ENCODE results near the gene XPNPEP1. TPM values are rescaled to one million over a fixed set of nuclear protein-coding genes. Genes with fewer than 3 reads are reported as not detected.

The XPNPEP1 gene
- total and polyA plus RNA-seq, 2 of the 4 experiments (the other 2 are of a cell fraction): 164 to 311 TPM

DNA sequence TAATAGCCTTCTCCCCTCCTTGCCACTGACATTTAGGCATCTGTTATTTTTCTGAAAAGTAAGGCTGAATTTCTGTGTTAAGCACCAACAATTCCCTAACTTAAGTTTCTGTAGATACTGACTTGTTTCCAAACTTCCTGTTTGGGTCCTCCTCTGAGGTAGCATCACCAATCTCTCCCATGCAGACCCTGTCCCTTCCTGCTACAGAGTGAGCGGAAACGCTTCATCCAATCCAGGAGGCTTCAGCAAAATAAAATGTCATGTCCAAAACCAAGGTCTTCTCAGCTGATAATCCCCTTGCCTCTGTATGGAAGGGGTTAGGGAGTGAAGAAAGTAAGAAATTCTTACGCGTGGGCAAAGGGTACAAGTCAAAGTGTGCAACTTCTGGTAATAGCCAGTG, 29.9 kb downstream of the XPNPEP1 start:
- no peak for TF ChIP-seq MAFK (IDR thresholded peaks at IDR 0.05; ENCODE audit: low read depth, low read length)
- TF ChIP-seq RFX5 (IDR thresholded peaks at IDR 0.05; ENCODE audit: low read depth, low read length): no peak
- H4K8ac ChIP-seq (ENCODE audit: low read depth in 2 of 2, low read length in 2 of 2): no peak overlapping the region
- DNase-seq (no peak), ATAC-seq (ENCODE audit: low read depth) (no peak)
- peak overlapping the region; percentile 32; the same call in 1 of the 2 replicates for H3K23ac ChIP-seq (ENCODE audit: low read depth, low read length)
- no peak overlapping the region for H2BK15ac ChIP-seq (ENCODE audit: low read depth, low read length)
- no peak overlapping the region for H4K91ac ChIP-seq (ENCODE audit: insufficient read depth, low read depth, low read length)
- BruUV-seq (replicated peaks): no TSS peak
- H3K27ac ChIP-seq (ENCODE audit: insufficient read depth, low read length): no peak overlapping the region
- H3K9me1 ChIP-seq (ENCODE audit: insufficient read depth, low read length): peaks cover 35% of the 10 kb centered on the region
- H3K18ac ChIP-seq (ENCODE audit: low read depth, low read length): no peak overlapping the region
- no peak overlapping the region for H3K4ac ChIP-seq (ENCODE audit: low read depth, low read length)
- dilution Hi-C loops (cut with HindIII; ENCODE audit: low sequenced_read_pairs, unreplicated experiment): no loop called here
- no peak overlapping the region for H2AK9ac ChIP-seq (replicated peaks; ENCODE audit: low read depth, low read length, poor library complexity)
- no peak overlapping the region for H2BK20ac ChIP-seq (ENCODE audit: low read depth, low read length)
- H3K36me3 ChIP-seq (ENCODE audit: control insufficient read depth, insufficient read depth, low read length): peaks cover 21% of the 10 kb centered on the region
- WGBS, 2 experiments (ENCODE audit: extremely low coverage in 2 of 2, insufficient read length in 1 of 2): no CpG with 5 or more reads among the region's 4 CpGs
- CTCF ChIA-PET: interaction anchor here (3.1 kb wide), 1 partner anchor 9 kb away, joined by 20 read pairs; no protein-coding TSS in a partner anchor
- in situ Hi-C loops (cut with MboI; ENCODE audit: low sequenced_read_pairs): no loop called here
- peaks cover 15% of the 10 kb centered on the region for H3K4me1 ChIP-seq (ENCODE audit: control insufficient read depth, insufficient read depth, low read length)
- intact Hi-C loops (cut with micrococcal nuclease): no loop called here
- H3K79me1 ChIP-seq (ENCODE audit: low read depth in 1 of 2, low read length in 2 of 2): peaks cover 42 to 79% of the 10 kb centered on the region in 2 experiments
- H3K27me3 ChIP-seq (ENCODE audit: control insufficient read depth, insufficient read depth, low read length): no peaks in the 10 kb centered on the region
- H2AFZ ChIP-seq (replicated peaks; ENCODE audit: low read length, poor library complexity): no peak overlapping the region
- H3K4me3 ChIP-seq (ENCODE audit: insufficient read depth, low read depth, low read length): no peak overlapping the region
- H2AK5ac ChIP-seq (ENCODE audit: low read depth, low read length): no peak overlapping the region; the same call in 1 of the 2 replicates
- no peaks in the 10 kb centered on the region for H3K9me3 ChIP-seq (ENCODE audit: control insufficient read depth, insufficient read depth, low read length)
- H3K9ac ChIP-seq (ENCODE audit: low read depth, low read length): no peak overlapping the region
- no peak overlapping the region for H2BK5ac ChIP-seq (ENCODE audit: low read depth, low read length, poor library complexity, severe bottlenecking)
- H4K20me1 ChIP-seq (ENCODE audit: insufficient read depth, low read length): peaks cover 20% of the 10 kb centered on the region
- no peak overlapping the region for H3K4me2 ChIP-seq (ENCODE audit: low read depth, low read length)
- H2BK120ac ChIP-seq (ENCODE audit: low read depth, low read length): no peak overlapping the region
- no peak overlapping the region; the same call in 1 of the 2 replicates for H3K14ac ChIP-seq (replicated peaks; ENCODE audit: low read depth, low read length)
- H3K56ac ChIP-seq (ENCODE audit: extremely low read depth, insufficient read depth, low read length): no peak overlapping the region
- no peak overlapping the region for H4K5ac ChIP-seq (ENCODE audit: low read depth, low read length)
- POLR2A ChIA-PET (ENCODE audit: unreplicated experiment): no interaction called here

Measured in IMR-90 (cell line).